CD4-positive, alpha-beta T cell treated with Interleukin-15 for 4 hours (primary cell): ENCODE results near the gene M1AP.

Experiments used
- DNase-seq: peaks from one replicate; pipeline ENCODE4 v3.0.0-alpha.2; 2020; ENCODE audit warnings: low spot score

Gene M1AP

GRCh38 chr2:74548900-74549826 is 99.0 kb downstream of the M1AP start:
- DNase-seq = no peak

- no peak for DNase-seq
Measured at GRCh38 chr2:74548285-74548899, 99.7 kb downstream of the M1AP start.

DNA sequence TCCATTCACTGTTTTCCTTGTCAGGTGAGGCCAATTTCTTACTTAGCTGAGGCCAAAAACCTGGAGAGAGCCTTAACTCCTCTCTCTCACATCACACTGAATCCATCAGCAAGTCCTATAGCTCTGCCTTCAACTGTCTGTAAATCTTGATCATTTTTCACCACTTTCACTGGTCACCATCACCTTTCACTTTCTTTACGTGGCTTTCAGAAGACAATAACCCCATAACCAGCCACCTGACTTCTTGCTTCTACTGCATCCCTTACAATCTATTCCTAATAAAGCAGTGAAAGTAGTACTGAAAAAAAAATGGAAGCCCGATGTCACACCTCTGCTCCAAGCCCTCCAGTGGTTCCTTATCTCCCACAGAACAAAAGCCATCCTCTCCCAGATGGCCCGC is 102.1 kb downstream of the M1AP start:
- no peak for DNase-seq

DNA sequence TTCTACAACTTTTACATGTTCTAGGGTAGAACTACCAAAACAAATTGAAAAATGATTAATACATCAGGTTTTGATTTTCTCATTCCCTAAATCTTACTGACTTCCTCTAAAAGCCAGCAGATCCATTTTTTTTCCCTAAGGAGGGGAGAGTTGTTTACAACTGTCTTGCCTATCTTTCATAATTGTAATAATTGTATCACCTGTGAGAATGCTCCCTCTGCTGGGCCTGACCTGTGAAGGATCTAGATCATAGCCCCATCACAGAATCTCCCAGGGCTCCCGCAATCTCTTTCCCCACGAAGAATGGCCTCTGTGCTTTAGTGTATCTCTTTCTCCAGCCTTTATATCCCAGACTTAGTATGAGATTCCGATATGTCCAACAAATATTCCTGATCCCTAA is 103.5 kb downstream of the M1AP start:
- DNase-seq = peak; percentile 13

DNA sequence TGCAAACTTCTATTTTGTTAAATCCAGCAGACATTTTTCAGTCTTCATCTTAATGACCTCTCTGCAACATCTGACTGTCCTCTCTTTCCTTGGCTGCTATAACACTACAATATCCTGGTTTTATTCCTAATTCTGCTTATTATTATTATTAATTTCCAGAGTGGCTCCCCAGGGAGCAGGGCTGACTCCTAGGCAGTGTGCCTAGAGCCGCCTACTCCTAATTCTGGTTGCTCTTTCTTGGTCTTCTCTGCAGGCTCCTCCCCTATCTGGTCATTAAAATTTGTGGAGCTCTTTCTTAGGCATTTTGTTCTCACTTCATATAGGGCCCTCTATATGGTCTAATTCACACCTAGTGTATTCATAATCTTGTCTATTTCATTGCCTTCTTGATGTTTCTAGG is 105.2 kb downstream of the M1AP start:
- no peak for DNase-seq

- DNase-seq = no peak
Measured at GRCh38 chr2:74540291-74540690, 107.8 kb downstream of the M1AP start.

- DNase-seq = no peak
Measured at GRCh38 chr2:74538881-74539339, 109.2 kb downstream of the M1AP start.

GRCh38 chr2:74537140-74537539 is 111.0 kb downstream of the M1AP start:
- DNase-seq = no peak

GRCh38 chr2:74536166-74536950 is 111.8 kb downstream of the M1AP start:
- no peak for DNase-seq

- no peak for DNase-seq
Measured at GRCh38 chr2:74535440-74535965, 112.6 kb downstream of the M1AP start.

DNA sequence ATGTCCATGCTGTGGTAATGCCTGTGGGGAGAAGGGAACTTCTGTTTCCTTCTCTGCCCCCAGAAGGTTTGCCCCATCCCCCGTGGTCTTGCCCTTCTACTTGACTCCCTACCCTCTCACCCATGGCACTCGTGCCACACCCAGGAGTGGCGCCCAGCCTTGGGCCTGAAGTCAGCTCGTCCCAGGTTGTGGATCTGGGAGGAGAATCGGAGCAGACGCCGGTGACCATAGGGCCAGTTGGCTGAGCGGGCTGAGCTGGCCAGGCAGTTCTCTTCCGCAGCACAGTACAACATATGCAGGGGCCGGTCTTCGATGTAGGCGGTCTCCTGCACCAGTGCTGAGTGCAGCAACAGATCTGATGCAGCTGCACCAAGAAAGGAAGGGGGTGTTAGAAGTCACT is 113.7 kb downstream of the M1AP start:
- DNase-seq = no peak

DNA sequence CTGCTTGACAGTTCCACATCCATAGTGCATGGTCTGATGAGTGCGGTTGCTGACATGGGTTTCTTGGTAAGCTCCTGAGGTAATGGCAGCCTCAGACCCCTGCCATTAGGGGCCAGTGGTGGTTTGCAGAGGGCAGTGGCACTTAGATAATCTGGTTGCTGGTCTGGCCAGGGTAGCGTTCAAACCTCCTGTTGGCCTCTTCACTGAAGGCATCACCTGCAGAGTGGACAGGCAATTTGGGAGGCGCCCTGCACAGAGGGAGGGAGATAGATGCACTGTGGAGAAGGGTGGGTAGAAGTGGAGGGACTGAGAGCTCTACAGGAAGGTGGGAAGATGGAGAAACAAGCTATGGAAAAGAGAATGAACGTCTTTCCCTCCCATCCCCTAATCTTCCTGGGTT is 114.7 kb downstream of the M1AP start:
- DNase-seq = no peak

GRCh38 chr2:74532222-74532621 is 115.9 kb downstream of the M1AP start:
- peak; percentile 49 for DNase-seq

GRCh38 chr2:74531666-74532065 is 116.5 kb downstream of the M1AP start:
- no peak for DNase-seq

GRCh38 chr2:74530239-74531187 is 117.6 kb downstream of the M1AP start:
- peak; percentile 43 for DNase-seq

DNA sequence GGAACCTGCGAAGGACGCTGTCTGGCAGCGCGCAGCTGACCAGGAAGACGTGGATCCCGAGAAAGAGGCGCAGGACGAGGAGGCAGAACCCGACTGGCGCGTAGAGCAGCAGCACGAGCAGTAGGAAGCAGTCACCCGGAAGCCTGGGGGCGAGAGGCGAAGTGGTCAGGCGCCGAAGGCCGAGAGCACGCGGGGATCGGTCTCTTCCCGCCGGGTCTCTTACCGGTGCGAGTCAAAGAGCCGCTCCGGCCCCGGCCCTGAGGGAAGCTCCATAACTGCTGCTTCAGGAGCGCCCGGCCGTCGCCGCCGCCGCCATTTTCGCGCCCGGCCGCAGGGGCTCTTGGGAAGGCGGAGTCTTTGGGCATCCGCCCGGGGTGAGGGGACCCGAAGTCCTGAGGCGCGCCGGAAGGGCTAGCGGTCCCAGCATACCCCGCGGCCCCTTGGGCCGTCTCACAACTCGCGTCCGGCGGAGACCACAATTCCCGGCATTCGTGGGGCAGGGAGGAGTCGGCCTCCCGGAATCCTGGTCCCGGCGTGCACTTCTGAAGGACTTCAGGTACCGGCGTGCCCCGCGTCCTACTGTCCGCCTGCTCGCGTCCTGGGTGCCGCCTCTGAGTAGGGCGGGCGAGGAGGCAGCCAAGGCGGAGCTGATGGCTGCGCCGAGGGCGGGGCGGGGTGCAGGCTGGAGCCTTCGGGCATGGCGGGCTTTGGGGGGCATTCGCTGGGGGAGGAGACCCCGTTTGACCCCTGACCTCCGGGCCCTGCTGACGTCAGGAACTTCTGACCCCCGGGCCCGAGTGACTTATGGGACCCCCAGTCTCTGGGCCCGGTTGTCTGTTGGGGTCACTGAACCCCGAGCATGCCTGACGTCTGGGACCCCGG is 118.5 kb downstream of the M1AP start, which contains the start of the genes AUP1 and HTRA2:
Gene AUP1 (minus strand): TSS at position 350 of the 882 bp plus-strand sequence. CDS start 77 bp downstream, at position 273.
Gene HTRA2 (plus strand): TSS at position 577 of the 882 bp plus-strand sequence. CDS start 74 bp downstream, at position 651.
- DNase-seq = peak; percentile 92

GRCh38 chr2:74528600-74529356 is 119.4 kb downstream of the M1AP start:
- peak; percentile 13 for DNase-seq

GRCh38 chr2:74527741-74528140 is 120.4 kb downstream of the M1AP start:
- no peak for DNase-seq

DNA sequence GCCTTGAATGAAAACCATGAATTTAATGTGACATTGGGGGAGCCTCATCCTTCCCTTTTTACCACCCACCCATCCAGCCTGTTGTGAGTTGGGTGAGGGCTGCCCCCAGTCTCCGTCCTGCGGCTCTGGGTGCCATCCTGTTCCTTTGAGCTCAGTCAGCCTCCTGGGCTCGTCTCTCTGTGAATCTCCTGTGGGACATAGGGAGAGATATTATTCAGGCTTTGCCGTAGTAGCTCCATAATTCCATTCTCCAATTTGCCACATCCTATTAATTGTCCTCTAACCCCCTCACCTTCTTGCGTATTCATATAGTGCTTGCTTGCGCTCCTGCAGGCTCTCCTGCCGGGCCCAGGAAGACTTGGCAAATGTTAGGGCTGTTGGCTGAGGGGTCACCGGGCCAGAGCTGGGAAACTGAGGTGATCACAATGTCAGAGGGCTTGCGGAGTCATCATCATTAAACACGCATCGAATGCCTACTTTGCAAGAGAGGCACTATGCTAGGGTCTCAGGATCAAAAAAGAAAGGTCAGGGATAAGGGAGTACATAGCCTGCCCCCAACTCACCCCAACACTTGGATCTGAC is 121.4 kb downstream of the M1AP start:
- no peak for DNase-seq
